GM12864 (cell line): ENCODE results near the gene DENND1A.

ENCODE experiments used
- DNase-seq: peaks from one replicate; pipeline ENCODE4 v3.0.0-alpha.2; 2011; ENCODE audit warnings: low read depth
- H3K4me3 ChIP-seq: 2 replicates; pipeline ENCODE4 v1.5.1; 2011; ENCODE audit warnings: mild to moderate bottlenecking, low read depth, low read length, control low read depth
- CTCF ChIP-seq: IDR thresholded peaks from 2 replicates; pipeline ENCODE4 v1.5.1; 2011; ENCODE audit warnings: low read depth, mild to moderate bottlenecking, moderate library complexity, low read length, control low read depth, inconsistent platforms; ENCODE audit errors: missing control alignments

DENND1A gene

GRCh38 chr9:123361731-123362510 is 568.0 kb downstream of the DENND1A start:
- TF ChIP-seq CTCF: no peak
- no peak overlapping the region for H3K4me3 ChIP-seq
- DNase-seq: no peak

- H3K4me3 ChIP-seq: no peak overlapping the region
- no peak for TF ChIP-seq CTCF
Measured at GRCh38 chr9:123361086-123361730, 568.7 kb downstream of the DENND1A start.

GRCh38 chr9:123360161-123361085 is 569.5 kb downstream of the DENND1A start:
- no peak for TF ChIP-seq CTCF
- no peak overlapping the region for H3K4me3 ChIP-seq
- no peak for DNase-seq

More at GRCh38 chr9:123361086-123361730, 568.7 kb downstream of the DENND1A start:
- no peak for DNase-seq

GRCh38 chr9:123359546-123359945 is 570.4 kb downstream of the DENND1A start:
- TF ChIP-seq CTCF: no peak
- no peak for DNase-seq

GRCh38 chr9:123359106-123359505 is 570.8 kb downstream of the DENND1A start:
- H3K4me3 ChIP-seq: no peak overlapping the region
- DNase-seq: no peak
- TF ChIP-seq CTCF: no peak

More at GRCh38 chr9:123359546-123359945, 570.4 kb downstream of the DENND1A start:
- no peak overlapping the region for H3K4me3 ChIP-seq

GRCh38 chr9:123358181-123358905 is 571.6 kb downstream of the DENND1A start:
- no peak for DNase-seq
- no peak for TF ChIP-seq CTCF
- no peak overlapping the region for H3K4me3 ChIP-seq
